ENCODE data around the gene PLEKHG7.

Gene PLEKHG7

DNA sequence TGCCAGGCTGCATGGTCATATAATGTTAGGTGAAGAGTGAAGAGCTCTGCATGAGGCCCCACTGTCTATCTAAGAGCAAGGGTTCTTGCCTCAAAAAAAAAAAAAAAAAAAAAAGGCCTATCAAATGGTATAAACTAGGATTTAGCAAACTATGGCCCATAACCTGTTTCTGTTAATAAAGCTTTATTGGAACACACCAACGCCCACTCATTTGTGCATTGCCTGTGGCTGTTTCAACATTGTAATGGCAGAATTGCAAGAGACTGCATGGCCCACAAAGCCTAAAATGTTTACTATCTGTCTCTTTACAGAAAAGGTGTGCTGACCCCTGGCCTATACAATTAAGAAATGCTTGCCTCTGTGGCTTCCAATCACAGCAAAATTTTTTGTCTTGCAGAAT is 12.8 kb downstream of the PLEKHG7 start:
- no peak for FAIRE-seq

DNA sequence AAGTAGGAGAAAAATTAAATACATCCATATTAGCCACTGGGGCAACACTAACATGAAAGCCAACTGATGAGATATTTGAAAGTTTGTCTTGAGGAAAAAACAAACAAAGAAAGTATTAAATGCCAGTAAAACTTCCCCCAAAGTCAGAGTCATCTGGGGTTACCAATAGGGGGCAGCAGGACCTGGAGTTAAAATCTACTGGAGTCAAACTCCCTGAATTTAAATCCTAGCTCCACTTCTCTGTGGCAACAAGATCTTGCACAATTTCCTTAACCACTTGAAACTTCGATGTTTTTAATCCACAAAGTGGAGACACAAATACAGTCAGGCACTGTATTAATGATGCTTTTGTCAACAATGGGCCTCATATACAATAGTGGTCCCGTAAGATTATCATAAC is 14.4 kb downstream of the PLEKHG7 start:
- no peak for FAIRE-seq

DNA sequence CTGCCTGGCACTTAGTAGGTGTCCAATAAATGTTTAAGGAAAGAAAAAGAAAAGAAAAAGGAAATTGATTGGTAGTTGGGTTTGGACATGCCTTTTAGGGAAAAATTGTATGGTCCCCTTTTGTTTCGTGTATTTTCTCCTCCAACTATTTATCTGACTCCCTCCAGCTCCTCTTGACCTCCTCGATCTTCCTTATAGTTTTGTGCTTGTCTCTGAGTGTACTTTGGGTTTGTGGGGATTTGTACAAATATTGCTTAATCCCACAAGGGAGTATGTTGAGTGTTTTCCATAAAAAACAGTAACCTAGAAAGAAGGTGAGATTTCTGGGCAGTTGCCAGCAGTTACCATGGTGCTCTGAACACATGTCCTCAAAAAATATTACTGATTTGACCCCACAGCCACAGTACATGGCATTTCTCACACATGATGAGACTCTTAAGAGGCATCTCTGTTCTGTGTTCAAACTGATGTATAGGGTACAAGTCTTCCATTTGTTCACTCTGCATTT is 15.7 kb downstream of the PLEKHG7 start:
- FAIRE-seq: no peak

DNA sequence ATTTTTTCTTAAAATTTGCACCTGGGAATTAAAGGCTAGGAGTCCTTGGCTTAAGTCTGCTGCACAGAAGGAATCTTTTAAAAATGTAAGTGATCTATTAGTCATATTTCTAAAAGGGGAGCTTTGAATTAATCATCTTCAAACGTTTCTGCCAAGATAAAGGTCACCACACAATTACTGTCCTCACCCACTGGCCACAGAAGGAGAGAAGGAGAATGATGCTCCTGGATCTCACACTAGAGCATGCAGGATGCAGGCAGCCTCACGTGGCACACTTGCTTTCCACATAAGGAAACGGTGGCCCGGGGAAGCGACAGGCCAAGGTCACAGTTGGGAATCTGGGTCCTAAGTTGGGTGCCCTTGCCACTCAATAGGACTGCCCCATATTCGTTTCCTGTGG is 16.9 kb downstream of the PLEKHG7 start:
- no peak for FAIRE-seq

DNA sequence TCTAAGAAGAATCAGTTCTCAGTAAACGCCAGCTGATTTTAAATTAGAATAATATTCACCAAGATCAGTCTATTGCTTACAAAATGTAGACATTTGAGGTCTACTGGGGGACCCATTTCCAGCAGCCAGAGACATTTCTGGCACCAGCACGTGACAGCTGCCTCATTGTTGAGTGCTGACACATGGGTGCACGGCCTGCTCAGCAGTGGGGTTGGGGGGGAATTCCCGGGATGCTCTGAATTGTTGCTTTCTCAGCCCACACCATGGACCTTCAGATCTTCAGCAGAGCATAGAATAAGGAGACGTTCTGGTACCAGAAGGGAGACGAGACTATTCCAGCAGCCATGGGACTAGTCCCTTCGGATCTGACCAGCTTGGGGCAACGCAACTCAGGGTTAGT is 18.3 kb downstream of the PLEKHG7 start:
- no peak for FAIRE-seq

DNA sequence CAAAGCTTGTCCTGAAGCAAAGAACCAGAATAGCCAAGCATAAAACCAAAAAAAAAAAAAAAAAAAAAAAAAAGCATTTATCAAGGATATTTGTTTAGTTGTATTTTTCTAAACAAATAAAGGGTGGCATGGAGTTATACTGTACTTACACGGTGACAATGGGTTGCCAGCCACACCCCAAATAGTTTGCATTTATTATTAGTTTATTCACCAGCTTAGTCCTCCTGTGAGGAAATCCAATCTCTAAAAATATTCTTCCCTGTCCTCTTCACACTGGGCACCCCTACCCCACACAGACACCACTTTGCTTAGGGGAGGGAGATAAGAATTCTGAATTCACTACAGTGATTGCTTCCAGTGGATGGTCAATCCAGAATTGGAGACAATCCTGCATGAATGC is 18.9 kb downstream of the PLEKHG7 start:
- no peak for FAIRE-seq

DNA sequence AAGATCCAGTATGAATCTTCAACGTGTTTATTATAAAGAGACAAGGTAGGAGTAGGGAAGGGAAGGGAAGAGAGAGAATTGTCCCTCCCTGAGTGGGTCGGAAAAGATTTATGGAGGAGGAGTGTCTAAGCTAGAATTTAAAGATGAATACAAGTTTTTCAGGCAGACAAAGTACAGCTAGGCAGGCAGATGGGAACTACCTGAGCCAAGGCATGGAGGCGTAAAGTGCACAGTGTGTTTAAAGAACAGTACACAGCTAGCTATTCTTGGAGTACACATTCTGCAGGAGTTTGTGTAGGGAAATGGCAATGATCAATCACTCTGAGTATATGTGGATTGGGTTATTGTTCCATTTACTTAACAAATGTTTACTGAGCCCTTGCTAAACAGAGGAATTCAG is 20.1 kb downstream of the PLEKHG7 start:
- FAIRE-seq: no peak

DNA sequence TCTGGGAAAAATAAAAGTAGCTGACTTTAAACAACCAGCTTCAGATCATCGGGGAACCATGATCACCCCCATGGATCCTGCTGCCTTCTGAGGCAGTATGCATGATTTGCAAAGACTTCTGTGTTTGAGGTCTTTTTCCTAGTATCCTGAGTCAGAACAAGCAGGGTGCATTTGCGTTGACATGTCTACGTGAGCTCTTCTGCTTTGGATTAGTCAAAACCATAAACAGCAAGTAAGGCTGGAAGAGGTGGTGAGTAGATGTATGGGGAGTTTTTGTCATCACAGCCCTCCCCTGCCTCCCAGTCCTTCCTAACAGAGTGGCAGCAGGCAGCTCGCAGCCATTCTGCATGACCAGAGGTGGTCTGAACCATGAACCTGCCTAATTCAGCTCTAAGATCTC is 24.1 kb downstream of the PLEKHG7 start:
- no peak for FAIRE-seq

DNA sequence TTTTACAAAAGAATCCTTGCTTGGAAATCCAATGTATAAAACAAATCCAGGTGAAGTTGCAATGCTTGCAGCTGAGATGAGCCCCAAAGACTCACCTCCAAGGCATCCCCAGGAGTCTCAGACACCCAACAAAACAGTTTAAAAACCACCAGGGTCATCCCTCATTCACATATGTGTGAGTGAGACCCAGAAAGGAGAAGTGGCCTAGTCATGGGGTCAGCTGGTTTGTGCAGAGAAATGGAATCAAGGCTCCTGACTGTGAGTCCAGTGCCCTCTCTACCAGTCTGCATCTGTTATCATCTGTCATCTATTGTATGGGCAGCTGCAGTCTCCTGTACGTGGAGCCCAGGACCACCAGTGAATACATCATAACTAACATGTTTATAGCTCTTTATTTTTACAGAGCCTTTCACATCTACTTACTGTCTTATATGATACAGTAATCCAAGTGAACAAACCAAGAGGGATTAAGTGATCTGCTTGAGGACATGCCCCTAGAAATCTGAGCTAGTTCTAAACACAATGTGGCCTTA is 27.1 kb downstream of the PLEKHG7 start:
- no peak for FAIRE-seq

DNA sequence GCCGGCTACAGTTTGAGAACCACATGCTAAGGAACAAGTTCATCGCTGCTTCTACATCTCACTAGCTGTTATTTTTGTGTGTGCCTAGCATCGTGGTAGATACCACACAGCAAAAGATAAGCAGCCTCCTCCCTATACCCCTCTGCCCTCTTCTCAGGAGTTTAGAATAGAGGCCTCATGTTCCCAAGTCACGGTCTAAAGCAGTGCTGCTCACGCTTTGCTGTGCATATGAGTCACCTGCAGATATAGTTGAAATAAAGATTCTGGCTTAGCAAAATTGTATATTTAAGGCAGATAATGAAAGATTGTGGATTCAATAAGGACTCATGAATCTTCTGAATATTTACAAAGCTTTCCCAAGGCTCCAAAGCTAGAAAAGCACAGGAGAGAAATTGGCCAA is 28.0 kb downstream of the PLEKHG7 start:
- no peak for FAIRE-seq

DNA sequence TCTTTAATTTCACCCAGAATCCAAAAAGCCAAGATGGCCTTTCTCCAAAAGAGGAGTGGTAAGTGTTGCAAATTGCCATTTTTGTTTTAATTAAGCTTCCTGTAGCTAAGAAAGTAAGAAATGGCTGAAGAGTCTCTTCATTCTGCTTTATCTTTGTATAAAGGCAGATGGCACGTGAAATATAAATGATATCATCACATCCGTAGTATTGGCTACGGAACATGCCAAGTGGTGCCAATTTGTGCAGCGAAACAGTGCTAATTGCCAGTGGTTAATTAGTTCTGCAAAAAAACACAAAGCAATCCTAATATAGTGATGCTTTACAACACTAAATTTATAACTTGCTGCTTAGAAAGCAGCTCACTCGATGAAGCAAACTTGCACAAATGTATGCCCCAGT is 29.4 kb downstream of the PLEKHG7 start:
- FAIRE-seq: no peak

DNA sequence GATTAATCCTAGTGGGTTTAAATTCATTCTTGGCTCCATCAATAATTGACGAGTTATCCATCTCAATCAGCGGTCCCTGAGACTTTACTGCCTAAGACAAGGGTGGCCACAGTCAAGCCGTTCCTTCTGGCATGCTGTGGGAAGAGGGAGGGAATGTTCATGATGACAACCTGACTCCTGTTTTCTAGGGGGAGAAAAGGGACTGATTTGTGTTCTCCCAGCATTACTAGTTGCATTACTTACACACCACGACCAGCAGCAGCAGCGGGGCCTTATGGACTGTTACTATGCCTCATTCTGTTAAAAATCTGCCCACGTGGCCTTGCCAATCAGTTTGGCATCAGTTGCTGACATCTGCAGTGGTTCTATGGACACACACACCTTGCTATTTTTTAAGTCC is 29.9 kb downstream of the PLEKHG7 start:
- no peak for FAIRE-seq

DNA sequence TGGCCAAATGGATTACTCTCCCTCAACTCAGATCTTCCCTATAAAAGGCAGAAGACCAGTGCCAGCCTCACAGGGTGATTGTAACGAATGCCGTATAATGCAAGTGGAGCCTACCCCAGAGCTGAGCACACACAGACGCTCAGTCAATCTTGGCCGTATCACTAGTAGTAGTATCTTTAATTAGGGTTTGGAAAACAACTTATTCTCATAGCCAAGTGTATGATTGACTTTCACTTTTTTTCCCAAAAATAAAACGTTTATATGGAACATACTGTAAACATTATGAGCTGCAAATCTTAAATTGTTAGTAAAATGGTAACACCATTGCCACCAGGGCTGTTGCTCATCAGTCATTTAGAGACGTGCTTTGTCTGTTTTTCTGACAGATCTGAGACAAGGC is 30.4 kb downstream of the PLEKHG7 start:
- FAIRE-seq: no peak

DNA sequence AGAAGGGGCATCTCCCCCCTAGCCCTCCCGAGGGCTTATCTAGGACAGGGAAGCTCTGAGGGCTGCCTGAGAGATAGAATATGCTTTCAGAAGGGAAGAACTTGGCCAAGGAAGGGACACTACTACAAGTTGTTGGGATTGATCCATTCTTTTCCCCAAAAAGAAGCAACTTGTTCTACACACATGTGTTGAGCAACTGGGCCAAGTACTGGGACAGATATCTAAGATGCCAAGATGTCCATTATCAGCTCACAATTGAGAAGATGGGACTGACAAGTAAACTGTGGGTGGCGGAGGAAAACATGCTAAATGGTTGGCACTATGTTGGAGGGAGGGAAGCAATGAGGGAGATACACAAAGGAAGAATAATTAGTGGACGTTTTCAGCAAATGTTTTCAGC is 30.9 kb downstream of the PLEKHG7 start:
- no peak for FAIRE-seq

DNA sequence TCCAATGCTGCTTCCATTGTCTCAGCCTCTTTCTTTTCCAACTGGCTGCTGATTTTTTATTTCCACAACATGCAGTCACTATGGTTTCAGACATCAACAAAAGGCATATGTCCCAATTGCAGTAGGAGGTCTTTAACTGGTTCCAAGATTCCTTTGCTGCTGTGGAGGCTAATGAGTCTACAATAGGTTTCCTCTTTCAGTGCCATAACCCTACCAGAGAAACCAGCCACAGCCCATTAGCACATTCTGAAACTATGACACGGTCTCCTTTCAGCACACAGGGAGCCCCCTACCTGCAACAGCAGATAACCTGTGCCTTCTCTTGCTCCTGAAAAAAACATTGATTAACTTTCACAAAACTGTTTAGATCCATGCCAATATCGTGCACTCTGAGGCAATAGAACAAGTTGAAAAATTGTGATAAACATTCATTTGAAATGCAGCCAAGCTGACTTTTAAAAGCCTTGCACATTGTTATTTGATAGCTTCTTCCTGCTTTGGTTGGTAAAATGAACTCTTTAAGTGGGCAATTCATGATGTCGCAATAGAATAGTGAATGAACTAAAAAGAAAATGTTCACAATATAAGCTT is 32.4 kb downstream of the PLEKHG7 start:
- FAIRE-seq: no peak

DNA sequence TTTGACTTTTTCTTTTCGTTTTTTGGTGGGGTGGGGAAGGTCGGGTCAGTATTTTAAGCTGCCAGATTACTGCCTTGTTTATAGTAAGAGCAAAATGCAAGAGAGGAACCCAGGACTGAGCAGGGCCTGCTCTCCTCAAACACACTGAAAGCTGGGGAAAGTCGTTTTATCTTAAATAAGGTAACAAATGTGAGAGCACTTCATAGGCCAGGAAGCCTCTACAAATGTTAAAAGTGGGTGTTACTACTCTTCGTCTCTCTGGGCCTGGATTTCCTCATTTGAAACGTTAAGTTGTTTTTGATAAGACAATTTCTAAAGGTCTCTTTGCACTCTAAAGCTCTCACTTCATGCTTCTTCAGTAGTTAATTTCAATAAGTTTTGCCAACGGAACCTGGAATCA is 33.8 kb downstream of the PLEKHG7 start:
- FAIRE-seq: no peak

DNA sequence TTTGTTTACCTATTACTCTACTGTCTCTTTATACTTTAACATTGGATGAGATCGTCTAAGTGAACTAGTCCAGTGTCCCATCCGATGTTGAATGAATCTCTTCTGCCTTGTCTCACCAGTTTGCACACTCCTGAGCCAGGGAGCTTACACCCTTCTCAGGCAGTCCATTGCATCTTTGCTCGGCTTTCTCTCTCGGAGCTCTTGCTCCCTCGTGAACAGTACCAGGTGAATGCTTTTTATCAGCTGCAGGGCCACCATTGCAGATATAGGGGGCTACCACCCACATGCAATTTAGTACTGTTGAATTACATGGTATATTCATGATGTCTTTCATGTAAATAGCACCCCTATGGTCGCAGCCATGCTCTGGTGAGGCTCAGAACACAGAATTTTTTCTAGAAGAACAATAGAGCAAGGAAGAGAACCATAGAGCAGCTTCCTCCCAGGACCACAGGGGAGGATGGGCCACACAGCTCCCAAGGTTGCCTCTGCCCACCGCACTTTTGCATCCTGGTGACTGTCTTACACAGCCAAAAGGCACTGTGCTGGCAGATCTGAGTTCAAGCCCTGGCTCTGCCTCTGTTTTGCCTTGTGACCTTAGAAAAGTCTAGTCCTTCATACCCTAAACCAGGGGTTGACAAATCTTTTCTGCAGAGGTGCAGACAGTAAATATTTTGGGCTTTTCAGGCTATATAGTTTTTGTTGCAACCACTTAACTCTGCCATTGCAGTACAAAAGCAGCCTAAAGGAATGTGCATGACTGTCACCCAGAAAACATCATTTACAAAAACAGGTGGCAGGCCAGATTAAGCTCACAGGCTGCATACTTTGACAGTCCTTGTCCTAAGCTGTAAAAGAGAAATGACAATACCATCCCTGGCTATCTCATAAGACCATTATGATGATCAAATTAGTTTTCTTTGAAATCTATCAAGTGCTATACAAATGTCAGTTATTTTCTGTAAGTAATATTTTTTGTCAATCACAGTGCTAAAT is 35.4 kb downstream of the PLEKHG7 start:
- FAIRE-seq: no peak

DNA sequence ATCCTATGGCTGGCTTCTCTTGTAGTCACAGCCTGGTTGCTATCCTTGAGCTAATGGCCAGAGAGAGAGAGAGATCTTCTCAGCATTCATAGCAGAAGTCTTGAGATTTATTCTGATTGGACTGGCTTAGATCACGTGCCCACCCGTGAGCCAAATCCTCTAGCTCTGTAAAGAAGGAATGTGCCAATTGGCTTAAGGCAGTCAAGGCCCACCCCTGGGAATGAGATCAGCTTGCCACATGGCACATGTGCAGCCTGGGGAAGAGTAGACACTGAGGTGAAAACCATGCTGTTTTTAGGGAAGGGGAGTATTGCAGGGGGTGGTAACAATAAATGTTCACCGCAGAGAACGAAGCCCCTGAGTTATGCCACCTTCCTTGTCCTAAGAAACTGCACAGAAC is 36.3 kb downstream of the PLEKHG7 start:
- FAIRE-seq: no peak

DNA sequence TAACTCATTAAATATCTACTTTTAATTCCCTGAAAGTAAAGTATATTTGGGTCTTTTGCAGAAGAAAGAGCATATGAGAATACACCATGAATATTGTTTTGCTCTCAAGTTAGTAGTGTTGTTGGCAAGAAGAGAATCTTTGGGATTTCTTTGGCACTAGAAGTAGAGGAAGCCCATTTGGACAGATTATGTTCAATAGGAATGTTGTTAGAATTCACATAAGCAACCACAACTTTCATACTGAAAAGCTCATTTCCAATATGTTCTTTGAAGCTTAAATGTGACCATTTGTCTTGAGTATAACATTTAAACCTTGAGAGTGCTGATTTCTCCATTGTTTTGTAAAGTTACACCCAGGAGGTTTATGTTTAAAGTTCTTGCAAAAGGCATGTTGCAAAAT is 37.6 kb downstream of the PLEKHG7 start:
- FAIRE-seq: no peak

DNA sequence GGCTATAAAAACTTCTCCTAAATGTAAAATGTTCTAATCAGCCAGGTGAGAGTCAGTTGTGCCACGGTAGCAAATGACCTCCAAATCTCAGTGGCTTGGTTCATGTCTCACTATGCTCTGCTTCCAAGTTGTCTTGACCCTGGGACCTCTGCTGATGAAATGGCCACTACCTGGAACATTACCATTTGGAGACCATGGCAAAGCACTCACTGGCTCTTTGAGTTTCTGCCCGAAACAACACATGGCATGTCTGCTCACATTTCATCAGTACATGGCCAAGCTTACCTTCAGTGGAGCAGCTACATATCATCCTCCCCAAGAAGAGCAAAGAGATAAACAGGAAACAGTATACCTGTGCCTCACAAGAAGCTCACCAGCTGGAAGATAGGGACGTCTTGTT is 40.2 kb downstream of the PLEKHG7 start:
- FAIRE-seq: no peak

DNA sequence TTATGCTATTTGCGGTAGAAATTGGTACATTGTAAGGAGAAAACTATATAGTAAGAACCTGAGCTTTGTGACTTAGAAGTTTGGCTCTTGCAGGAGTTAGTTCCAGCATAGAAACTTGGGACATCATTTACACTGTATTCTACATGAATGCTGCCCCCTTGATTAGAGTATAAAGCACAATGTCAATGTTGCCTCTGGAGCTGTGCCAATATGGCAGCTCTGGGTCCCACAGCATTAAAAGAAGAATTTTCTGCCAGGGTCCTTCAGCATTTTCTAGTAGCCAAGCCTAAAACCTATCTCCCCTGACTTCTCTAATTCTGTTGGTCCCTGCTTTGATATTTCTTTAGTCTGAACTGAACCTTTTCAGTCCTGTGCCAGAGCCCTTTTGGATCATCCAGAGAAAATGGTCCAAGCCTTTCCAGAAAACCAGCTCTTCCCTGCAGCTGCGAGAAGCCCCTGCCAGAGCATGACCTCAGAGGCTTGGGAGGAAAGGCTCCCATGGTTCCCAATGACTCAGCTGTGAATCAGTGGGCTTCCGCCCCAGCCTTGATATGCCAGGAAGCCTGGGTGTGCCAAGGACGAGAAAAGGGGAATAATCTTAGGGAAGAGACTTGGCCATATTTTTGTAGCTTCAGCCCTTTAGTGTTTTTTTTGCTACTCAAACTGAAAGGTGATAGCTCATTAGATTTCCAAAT is 43.2 kb downstream of the PLEKHG7 start:
- no peak for FAIRE-seq

DNA sequence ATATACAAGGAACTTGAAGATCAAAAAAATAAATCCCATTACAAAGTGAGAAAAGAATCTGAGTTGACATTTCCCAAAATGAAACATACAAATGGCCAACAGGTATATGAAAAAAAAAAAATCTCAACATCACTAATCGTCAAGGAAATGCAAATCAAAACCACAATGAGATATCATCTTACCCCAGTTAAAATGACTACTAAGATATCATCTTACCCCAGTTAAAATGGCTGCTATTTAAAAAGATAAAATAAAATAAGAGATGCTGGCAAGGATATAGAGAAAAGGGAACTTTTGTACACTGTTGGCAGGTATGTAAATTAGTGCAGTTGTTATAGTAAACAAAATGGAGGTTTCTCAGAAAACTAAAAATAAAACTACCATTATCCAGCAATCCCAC is 44.4 kb downstream of the PLEKHG7 start:
- FAIRE-seq: no peak

DNA sequence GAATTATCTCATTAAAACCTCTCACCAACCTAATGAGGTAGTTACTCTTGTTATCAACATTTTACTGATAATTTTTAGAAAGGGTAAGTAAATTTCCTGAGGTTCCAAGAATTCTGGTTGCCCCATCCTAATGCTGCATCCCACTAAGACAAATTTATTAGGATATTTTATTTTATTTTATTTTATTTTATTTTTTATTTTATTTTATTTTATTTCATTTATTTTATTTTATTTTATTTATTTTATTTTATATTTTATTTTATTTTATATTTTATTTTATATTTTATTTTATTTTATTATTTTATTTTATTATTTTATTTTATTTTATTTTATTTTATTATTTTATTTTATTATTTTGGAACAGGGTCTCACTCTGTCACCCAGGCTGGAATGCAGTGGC is 46.9 kb downstream of the PLEKHG7 start:
- peak; percentile 88 for FAIRE-seq
